ENCODE data around the gene PCDH9. TPM values are rescaled to one million over a fixed set of nuclear protein-coding genes. Genes with fewer than 3 reads are reported as not detected.

Gene PCDH9
- total RNA-seq, 1 donor from 2014 or later, result 0.26 TPM

- Histone ChIP-seq H3K36me3 (ENCODE audit: control insufficient read depth, insufficient read depth, low read length) (no peaks in the 10 kb centered on the region), H3K4me3 (ENCODE audit: low read depth, low read length) (no peak overlapping the region), H3K27me3 (ENCODE audit: control insufficient read depth, insufficient read depth, low read length) (no peaks in the 10 kb centered on the region)
- DNase-seq (ENCODE audit: low read depth) (peak; percentile 15), FAIRE-seq (no peak)
- TF ChIP-seq CTCF (IDR thresholded peaks at IDR 0.05; ENCODE audit: insufficient read depth, low read length, severe bottlenecking), result no peak
These were observed 257.5 kb downstream of the PCDH9 start for GRCh38 chr13:66972659-66973058.

GRCh38 chr13:66971004-66971403, 259.1 kb downstream of the PCDH9 start:
- FAIRE-seq (no peak), DNase-seq (ENCODE audit: low read depth) (no peak)
- H3K36me3 ChIP-seq (ENCODE audit: control insufficient read depth, insufficient read depth, low read length), result no peaks in the 10 kb centered on the region
- no peaks in the 10 kb centered on the region for H3K27me3 ChIP-seq (ENCODE audit: control insufficient read depth, insufficient read depth, low read length)
- no peak overlapping the region for H3K4me3 ChIP-seq (ENCODE audit: low read depth, low read length)
- no peak for TF ChIP-seq CTCF (IDR thresholded peaks at IDR 0.05; ENCODE audit: insufficient read depth, low read length, severe bottlenecking)

DNA sequence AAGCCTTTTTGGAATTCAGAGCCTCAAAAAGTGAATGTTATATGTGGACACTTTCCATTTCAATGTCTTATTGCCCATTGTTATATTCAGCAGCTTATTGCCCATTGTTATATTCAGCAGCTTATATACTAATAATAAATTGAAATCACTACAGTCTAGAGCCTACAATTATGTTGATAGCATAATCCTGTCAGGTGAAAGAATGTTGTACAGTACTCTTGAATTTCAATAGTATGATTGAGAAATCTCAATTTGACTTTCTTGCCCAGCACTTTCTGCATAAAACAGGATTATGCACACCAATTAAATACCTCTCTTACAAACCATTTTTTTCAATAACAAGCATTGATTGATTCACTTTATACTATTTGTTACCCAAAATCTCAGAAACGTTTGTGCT, 260.8 kb downstream of the PCDH9 start:
- DNase-seq (ENCODE audit: low read depth) (no peak), FAIRE-seq (no peak)

DNA sequence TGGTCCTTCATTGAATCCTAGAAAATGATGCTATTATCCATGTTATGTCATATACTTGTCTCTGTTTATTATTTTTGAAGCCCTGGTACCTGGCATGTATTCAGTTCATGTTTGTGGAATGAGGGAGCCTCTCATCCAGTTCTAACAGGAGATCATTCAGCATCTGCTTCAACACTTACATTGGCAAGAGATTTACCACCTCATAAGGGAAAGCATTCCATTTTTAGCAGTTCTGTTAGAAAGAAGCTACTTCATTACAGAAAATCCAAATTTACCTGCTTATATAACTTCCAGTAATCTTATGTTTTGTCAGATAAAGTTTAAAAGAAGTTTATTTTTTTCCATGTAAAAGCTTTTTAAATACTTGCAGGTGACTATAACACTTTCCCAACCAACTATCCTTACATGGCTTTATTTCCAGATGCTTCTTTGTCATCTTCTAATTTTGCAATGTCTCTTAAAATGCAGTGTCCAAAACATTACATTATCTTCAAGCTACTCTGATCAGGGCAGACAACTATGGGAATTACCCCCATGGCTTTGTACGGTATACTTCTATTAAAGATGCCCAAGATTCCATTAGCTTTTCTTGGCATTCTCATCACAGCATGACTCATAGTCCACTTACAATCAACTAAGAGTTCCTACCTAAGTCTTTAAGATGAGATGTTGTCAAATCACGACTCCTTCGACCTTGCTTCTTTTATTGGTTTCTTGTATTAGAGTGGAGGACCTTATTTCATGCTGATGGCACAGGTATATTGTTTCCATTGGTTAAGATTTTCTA, 262.1 kb downstream of the PCDH9 start:
- TF ChIP-seq CTCF (IDR thresholded peaks at IDR 0.05; ENCODE audit: insufficient read depth, low read length, severe bottlenecking), result no peak
- DNase-seq (ENCODE audit: low read depth), result peak; percentile 17

More for the DNA sequence above, 260.8 kb downstream of the PCDH9 start:
- Histone ChIP-seq H3K4me3 (ENCODE audit: low read depth, low read length) (no peak overlapping the region), H3K36me3 (ENCODE audit: control insufficient read depth, insufficient read depth, low read length) (no peaks in the 10 kb centered on the region), H3K27me3 (ENCODE audit: control insufficient read depth, insufficient read depth, low read length) (no peaks in the 10 kb centered on the region)
- TF ChIP-seq CTCF (IDR thresholded peaks at IDR 0.05; ENCODE audit: insufficient read depth, low read length, severe bottlenecking), result no peak

GRCh38 chr13:66965181-66965580, 265.0 kb downstream of the PCDH9 start:
- TF ChIP-seq CTCF (IDR thresholded peaks at IDR 0.05; ENCODE audit: insufficient read depth, low read length, severe bottlenecking), result no peak
- no peak overlapping the region for H3K4me3 ChIP-seq (ENCODE audit: low read depth, low read length)
- no peaks in the 10 kb centered on the region for H3K36me3 ChIP-seq (ENCODE audit: control insufficient read depth, insufficient read depth, low read length)
- DNase-seq (ENCODE audit: low read depth) (no peak), FAIRE-seq (no peak)
- H3K27me3 ChIP-seq (ENCODE audit: control insufficient read depth, insufficient read depth, low read length), result no peaks in the 10 kb centered on the region

More for the DNA sequence above, 262.1 kb downstream of the PCDH9 start:
- H3K36me3 ChIP-seq (ENCODE audit: control insufficient read depth, insufficient read depth, low read length), result no peaks in the 10 kb centered on the region
- FAIRE-seq, result no peak
- no peaks in the 10 kb centered on the region for H3K27me3 ChIP-seq (ENCODE audit: control insufficient read depth, insufficient read depth, low read length)
- no peak overlapping the region for H3K4me3 ChIP-seq (ENCODE audit: low read depth, low read length)

- Histone ChIP-seq H3K27me3 (ENCODE audit: control insufficient read depth, insufficient read depth, low read length) (no peaks in the 10 kb centered on the region), H3K36me3 (ENCODE audit: control insufficient read depth, insufficient read depth, low read length) (no peaks in the 10 kb centered on the region), H3K4me3 (ENCODE audit: low read depth, low read length) (no peak overlapping the region)
- FAIRE-seq (no peak), DNase-seq (ENCODE audit: low read depth) (no peak)
- TF ChIP-seq CTCF (IDR thresholded peaks at IDR 0.05; ENCODE audit: insufficient read depth, low read length, severe bottlenecking), result no peak
These were observed 267.2 kb downstream of the PCDH9 start for GRCh38 chr13:66962953-66963352.

Measured in bronchial epithelial cell (primary cell).